Body of pancreas (tissue), 4 donors: ENCODE measurements around the gene UBR7.
"Not testable (repeated sequence)": the region's sequence is repeated elsewhere in the genome, so short reads cannot be mapped to it uniquely, and the experiment has no call there.

ENCODE experiments used
- CTCF ChIP-seq, 7 experiments: fragments of 450-650 bp in 4 of 7; fragments of 200-600 bp in 3 of 7; sonication (generic) in 3 of 7; IDR thresholded peaks; one replicate each; pipeline ENCODE4 v1.5.1; 2016 to 2019; ENCODE audit warnings: antibody characterized with exemption in 7 of 7
- POLR2A ChIP-seq, 3 donors: fragments of 450-650 bp; IDR thresholded peaks; one replicate each; pipeline ENCODE4 v1.6.1; 2016; ENCODE audit warnings: antibody characterized with exemption in 3 of 3, mild to moderate bottlenecking in 2 of 3

GRCh38 chr14:93170141-93170540, 36.9 kb upstream of the UBR7 start:
- not testable (repeated sequence) for TF ChIP-seq POLR2A, CTCF (IDR thresholded peaks at IDR 0.05)
